Gastroesophageal sphincter (tissue), 4 donors: ENCODE results near the gene MTREX. TPM values are rescaled to one million over a fixed set of nuclear protein-coding genes. Genes with fewer than 3 reads are reported as not detected.

Experiments used
- ATAC-seq: fragments of 150-250 bp; one replicate; pipeline ENCODE4 v1.9.1; 2016; ENCODE audit warnings: mild to moderate bottlenecking, moderate library complexity
- H3K27ac ChIP-seq, 4 donors: fragments of 200-600 bp; sonication (generic) in 3 of 4; 1 replicate in 3 of 4; 2 replicates in 1 of 4; pipeline ENCODE4 v1.5.1; 2016 to 2019
- H3K27me3 ChIP-seq: fragments of 200-600 bp; sonication (generic); one replicate; pipeline ENCODE4 v1.5.1; 2019
- H3K36me3 ChIP-seq, 2 donors: fragments of 200-600 bp; sonication (generic); one replicate each; pipeline ENCODE4 v1.5.1; 2019; ENCODE audit warnings: control low read depth in 1 of 2
- H3K4me1 ChIP-seq, 3 donors: fragments of 200-600 bp; sonication (generic); 1 replicate in 2 of 3; 2 replicates in 1 of 3; pipeline ENCODE4 v1.5.1; 2016 to 2019; ENCODE audit warnings: control low read depth in 2 of 3
- H3K4me3 ChIP-seq, 2 donors: fragments of 200-600 bp; sonication (generic); one replicate each; pipeline ENCODE4 v1.5.1; 2019; ENCODE audit warnings: mild to moderate bottlenecking in 1 of 2, moderate library complexity in 1 of 2
- H3K9me3 ChIP-seq, 3 donors: fragments of 200-600 bp; sonication (generic); one replicate each; pipeline ENCODE4 v1.5.1; 2017 to 2019; ENCODE audit warnings: control low read depth in 2 of 3
- EP300 ChIP-seq: sonication (generic); formaldehyde crosslinking; IDR thresholded peaks from one replicate; pipeline ENCODE4 v1.6.1; 2017; ENCODE audit warnings: antibody characterized with exemption, mild to moderate bottlenecking
- POLR2A ChIP-seq, 2 donors: fragments of 450-650 bp; IDR thresholded peaks; one replicate each; pipeline ENCODE4 v1.6.1; 2017; ENCODE audit warnings: antibody characterized with exemption in 2 of 2, mild to moderate bottlenecking in 2 of 2, moderate library complexity in 1 of 2
- POLR2AphosphoS5 ChIP-seq: sonication (generic); formaldehyde crosslinking; IDR thresholded peaks from one replicate; pipeline ENCODE4 v1.6.1; 2017; ENCODE audit warnings: antibody characterized with exemption
- WGBS, 2 donors: methylation state at CpG; one replicate each; pipeline ENCODE4 v1.1.5; 2018; ENCODE audit warnings: low coverage in 1 of 2; 5-methylcytosine and 5-hydroxymethylcytosine counted together
- total RNA-seq, 4 donors: library from RNA; depleted of rRNA; stranded (reverse); fragments of >200 nt; gene quantifications; one replicate each; pipeline ENCODE4 v1.1.0, GENCODE V29; 2016
- TF ChIP-seq, protein P1 (sequence below), 4 experiments: fragments of 200-600 bp in 2 of 4; fragments of 450-650 bp in 2 of 4; sonication (generic) in 1 of 4; IDR thresholded peaks; one replicate each; pipeline ENCODE4 v1.5.1; 2017 to 2019; ENCODE audit warnings: antibody characterized with exemption in 4 of 4, mild to moderate bottlenecking in 2 of 4, moderate library complexity in 2 of 4

Gene MTREX
- total RNA-seq, 4 donors from 2014 or later: 55.7 to 93.2 (median 61.5) TPM

DNA sequence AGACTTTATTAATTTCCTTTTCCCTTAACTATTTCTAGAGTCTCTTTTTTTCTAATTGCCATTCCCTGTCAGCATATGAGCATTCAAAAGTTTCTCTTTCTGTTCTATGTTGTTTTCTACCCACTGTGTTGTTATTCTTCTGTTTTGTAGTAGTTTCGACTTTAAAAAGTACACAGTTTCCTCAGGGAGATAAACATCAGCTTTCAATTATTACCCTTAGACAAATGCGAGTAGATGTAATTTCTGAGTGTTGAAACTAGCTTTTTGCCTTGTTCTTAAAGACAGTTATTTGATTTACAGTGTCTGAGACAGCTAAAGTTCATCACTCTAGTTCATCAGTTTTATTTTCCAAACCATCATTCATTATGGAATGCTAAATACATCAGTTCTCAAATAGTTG, 19.5 kb downstream of the MTREX start:
- peaks cover 0 to 58% of the 10 kb centered on the region in 2 donors for H3K36me3 ChIP-seq
- H3K27me3 ChIP-seq: no peaks in the 10 kb centered on the region
- 57 to 73% methylated on average over 2 of the region's 2 CpGs for WGBS, 2 donors
- H3K4me1 ChIP-seq: peaks cover 0 to 25% (median 0%) of the 10 kb centered on the region in 3 donors
- H3K27ac ChIP-seq: no peak overlapping the region
- H3K4me3 ChIP-seq: no peak overlapping the region
- H3K9me3 ChIP-seq: no peaks in the 10 kb centered on the region
- TF ChIP-seq POLR2A (IDR thresholded peaks at IDR 0.05) (no peak), EP300 (no peak), POLR2AphosphoS5 (no peak)
- TF ChIP-seq, protein P1, sequence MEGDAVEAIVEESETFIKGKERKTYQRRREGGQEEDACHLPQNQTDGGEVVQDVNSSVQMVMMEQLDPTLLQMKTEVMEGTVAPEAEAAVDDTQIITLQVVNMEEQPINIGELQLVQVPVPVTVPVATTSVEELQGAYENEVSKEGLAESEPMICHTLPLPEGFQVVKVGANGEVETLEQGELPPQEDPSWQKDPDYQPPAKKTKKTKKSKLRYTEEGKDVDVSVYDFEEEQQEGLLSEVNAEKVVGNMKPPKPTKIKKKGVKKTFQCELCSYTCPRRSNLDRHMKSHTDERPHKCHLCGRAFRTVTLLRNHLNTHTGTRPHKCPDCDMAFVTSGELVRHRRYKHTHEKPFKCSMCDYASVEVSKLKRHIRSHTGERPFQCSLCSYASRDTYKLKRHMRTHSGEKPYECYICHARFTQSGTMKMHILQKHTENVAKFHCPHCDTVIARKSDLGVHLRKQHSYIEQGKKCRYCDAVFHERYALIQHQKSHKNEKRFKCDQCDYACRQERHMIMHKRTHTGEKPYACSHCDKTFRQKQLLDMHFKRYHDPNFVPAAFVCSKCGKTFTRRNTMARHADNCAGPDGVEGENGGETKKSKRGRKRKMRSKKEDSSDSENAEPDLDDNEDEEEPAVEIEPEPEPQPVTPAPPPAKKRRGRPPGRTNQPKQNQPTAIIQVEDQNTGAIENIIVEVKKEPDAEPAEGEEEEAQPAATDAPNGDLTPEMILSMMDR (IDR thresholded peaks at IDR 0.05): no peak
- ATAC-seq: no peak

DNA sequence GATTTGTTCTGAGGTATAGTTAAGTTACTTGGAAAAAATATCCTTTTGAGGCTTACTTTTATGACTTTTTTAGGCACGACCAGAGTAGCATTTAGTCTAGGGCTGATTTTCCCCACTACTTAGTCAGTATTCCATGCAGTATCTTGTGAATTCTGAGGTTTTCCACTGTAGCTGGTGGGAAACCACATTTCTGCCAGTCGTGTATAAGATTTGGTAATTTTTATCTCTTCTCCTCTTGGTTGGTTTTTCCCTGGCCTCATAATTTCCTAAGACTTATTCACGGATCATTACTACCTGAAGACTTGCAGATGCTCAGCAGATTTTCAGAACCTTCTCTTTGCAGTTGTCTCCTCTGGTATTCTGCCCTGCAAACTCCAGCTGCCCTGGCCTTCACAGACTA, 23.5 kb downstream of the MTREX start:
- peaks cover 0 to 64% of the 10 kb centered on the region in 2 donors for H3K36me3 ChIP-seq
- H3K4me1 ChIP-seq: no peaks in the 10 kb centered on the region
- no peak overlapping the region for H3K27ac ChIP-seq
- no peak overlapping the region for H3K4me3 ChIP-seq
- H3K27me3 ChIP-seq: no peaks in the 10 kb centered on the region
- no peaks in the 10 kb centered on the region for H3K9me3 ChIP-seq
- no peak for ATAC-seq
- TF ChIP-seq, protein P1 (IDR thresholded peaks at IDR 0.05): no peak
- TF ChIP-seq EP300 (no peak), POLR2A (IDR thresholded peaks at IDR 0.05) (no peak), POLR2AphosphoS5 (no peak)
- WGBS, 2 donors: 90% methylated on average over 3 of the region's 3 CpGs

DNA sequence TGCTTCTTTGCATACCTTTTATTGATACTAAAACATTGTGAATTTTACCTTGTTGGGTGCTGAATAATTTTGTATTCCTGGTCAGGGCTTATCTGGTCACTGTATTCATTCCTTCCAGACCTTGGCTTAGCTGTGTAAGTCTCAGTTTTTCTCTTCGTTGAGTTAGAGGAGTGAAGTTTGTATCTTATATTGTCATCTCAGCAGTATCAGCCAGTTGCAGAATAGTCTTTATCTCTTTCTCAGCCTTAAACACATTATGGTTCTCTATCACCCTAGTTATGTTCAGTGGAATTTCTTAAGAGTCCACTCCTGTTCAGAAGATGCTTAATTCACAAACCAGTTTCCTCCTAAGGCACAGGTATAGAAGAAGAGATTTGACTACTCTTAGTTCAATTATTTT, 25.2 kb downstream of the MTREX start:
- no peak overlapping the region for H3K4me3 ChIP-seq
- H3K4me1 ChIP-seq: no peaks in the 10 kb centered on the region
- H3K27ac ChIP-seq: no peak overlapping the region
- H3K9me3 ChIP-seq: no peaks in the 10 kb centered on the region
- peaks cover 0 to 61% of the 10 kb centered on the region in 2 donors for H3K36me3 ChIP-seq
- 67 to 75% methylated on average over 1 of the region's 1 CpG for WGBS, 2 donors
- no peaks in the 10 kb centered on the region for H3K27me3 ChIP-seq
- no peak for ATAC-seq
- TF ChIP-seq POLR2A (IDR thresholded peaks at IDR 0.05) (no peak), EP300 (no peak), POLR2AphosphoS5 (no peak)

DNA sequence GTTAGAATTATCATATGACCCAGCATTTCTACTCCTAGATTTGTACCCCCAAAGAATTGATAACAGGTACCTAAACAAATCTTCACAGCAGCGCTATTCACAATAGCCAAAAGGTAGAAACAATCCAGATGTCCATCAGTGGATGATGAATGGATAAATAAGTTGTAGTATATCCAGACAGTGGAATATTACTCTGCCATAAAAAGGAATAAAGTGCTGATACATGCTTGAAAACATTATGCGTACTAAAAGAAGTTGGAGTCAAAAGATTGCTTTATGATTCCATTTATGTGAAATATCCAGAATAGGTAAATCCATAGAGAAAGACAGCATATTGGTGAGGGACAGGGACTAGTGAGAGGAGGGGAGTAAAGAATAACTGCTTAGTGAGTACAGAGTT, 26.0 kb downstream of the MTREX start:
- H3K36me3 ChIP-seq: peaks cover 0 to 53% of the 10 kb centered on the region in 2 donors
- no peaks in the 10 kb centered on the region for H3K27me3 ChIP-seq
- no peaks in the 10 kb centered on the region for H3K9me3 ChIP-seq
- no peak overlapping the region for H3K27ac ChIP-seq
- ATAC-seq: no peak
- H3K4me3 ChIP-seq: no peak overlapping the region
- TF ChIP-seq EP300 (no peak), POLR2AphosphoS5 (no peak), POLR2A (IDR thresholded peaks at IDR 0.05) (no peak)
- TF ChIP-seq, protein P1 (IDR thresholded peaks at IDR 0.05): no peak
- peaks cover 0 to 1% (median 0%) of the 10 kb centered on the region in 3 donors for H3K4me1 ChIP-seq
- WGBS, 2 donors: 97 to 100% methylated on average over 2 of the region's 2 CpGs

DNA sequence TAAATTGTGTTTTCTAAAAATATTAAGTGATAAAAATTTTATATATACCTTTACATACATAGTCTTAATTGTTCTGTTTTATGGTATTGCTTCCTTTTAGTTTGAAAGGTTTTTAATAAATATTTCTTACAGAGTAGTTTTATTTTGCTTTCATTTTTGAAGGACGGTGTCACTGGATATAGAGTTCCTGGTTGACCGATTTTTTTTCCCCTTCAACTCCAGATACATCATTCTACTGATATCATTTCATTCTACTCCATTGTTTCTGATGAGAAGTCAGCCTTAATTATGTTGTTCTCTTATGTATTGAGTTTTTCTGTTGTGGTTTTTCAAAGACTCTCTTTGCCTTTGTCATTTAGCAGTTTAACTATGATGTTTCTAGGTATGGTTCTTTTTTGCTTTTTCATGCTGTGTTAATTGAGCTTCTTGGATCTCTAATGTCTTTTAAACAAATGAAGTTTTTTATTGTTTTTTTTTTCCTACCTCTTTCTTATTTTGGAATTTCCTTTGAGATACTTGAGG, 30.4 kb downstream of the MTREX start:
- WGBS, 2 donors: 61 to 83% methylated on average over 2 of the region's 2 CpGs
- Histone ChIP-seq H3K9me3 (no peaks in the 10 kb centered on the region), H3K4me1 (peaks cover 0 to 19% (median 4%) of the 10 kb centered on the region in 3 donors), H3K27ac (no peak overlapping the region), H3K4me3 (no peak overlapping the region), H3K36me3 (peaks cover 0 to 25% of the 10 kb centered on the region in 2 donors), H3K27me3 (no peaks in the 10 kb centered on the region)
- no peak for ATAC-seq
- TF ChIP-seq POLR2A (IDR thresholded peaks at IDR 0.05) (no peak), EP300 (no peak), POLR2AphosphoS5 (no peak)
- TF ChIP-seq, protein P1 (IDR thresholded peaks at IDR 0.05): no peak
